ENCODE data around the gene MTHFD2L. TPM values are rescaled to one million over a fixed set of nuclear protein-coding genes. Genes with fewer than 3 reads are reported as not detected.

Gene MTHFD2L
- total and polyA plus RNA-seq, 11 donors = 6.8 to 16.4 (median 11.6) TPM

DNA sequence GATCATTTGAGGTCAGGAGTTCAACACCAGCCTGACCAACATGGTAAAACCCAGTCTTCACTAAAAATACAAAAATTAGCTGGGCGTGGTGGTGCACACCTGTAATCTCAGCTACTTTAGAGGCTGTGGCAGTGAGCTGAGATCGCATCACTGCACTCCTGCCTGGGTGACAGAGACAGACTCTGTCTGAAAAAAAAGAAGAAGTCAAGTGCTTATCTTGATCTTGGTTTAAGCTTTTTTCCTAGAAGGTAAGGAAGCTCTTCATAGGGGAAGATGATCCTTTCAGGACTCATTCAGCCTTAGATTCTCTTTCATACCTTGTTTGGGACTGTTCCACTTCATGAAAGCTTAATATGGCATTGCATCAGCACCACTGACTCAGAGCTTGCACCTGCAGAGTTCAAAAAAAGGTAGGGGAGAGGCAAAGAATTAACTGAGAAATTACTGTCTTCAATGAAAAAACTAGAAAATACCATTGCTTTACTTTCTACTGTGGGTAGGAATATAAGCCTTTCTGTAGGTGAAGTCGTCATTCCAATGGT lies 79.6 kb downstream of the MTHFD2L start:
- DNase-seq (no peak), ATAC-seq (no peak)
- intact Hi-C loops (cut with DNase I) = loop anchor here in 1 of 10 donors (10.0 kb wide), 1 partner anchor 67 kb away; the partner anchor contains the start of gene EPGN
- H3K4me3 ChIP-seq = no peak overlapping the region
- no peaks in the 10 kb centered on the region for H3K4me1 ChIP-seq
- H3K36me3 ChIP-seq = no peaks in the 10 kb centered on the region
- TF ChIP-seq POLR2A (IDR thresholded peaks at IDR 0.05) = no peak
- TF ChIP-seq, protein P1, sequence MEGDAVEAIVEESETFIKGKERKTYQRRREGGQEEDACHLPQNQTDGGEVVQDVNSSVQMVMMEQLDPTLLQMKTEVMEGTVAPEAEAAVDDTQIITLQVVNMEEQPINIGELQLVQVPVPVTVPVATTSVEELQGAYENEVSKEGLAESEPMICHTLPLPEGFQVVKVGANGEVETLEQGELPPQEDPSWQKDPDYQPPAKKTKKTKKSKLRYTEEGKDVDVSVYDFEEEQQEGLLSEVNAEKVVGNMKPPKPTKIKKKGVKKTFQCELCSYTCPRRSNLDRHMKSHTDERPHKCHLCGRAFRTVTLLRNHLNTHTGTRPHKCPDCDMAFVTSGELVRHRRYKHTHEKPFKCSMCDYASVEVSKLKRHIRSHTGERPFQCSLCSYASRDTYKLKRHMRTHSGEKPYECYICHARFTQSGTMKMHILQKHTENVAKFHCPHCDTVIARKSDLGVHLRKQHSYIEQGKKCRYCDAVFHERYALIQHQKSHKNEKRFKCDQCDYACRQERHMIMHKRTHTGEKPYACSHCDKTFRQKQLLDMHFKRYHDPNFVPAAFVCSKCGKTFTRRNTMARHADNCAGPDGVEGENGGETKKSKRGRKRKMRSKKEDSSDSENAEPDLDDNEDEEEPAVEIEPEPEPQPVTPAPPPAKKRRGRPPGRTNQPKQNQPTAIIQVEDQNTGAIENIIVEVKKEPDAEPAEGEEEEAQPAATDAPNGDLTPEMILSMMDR (IDR thresholded peaks at IDR 0.05) = no peak
- H3K9me3 ChIP-seq = no peaks in the 10 kb centered on the region
- H3K27me3 ChIP-seq = no peaks in the 10 kb centered on the region
- no peak overlapping the region for H3K27ac ChIP-seq
- WGBS, 4 donors = 80 to 98% (median 83%) methylated on average over 3 of the region's 3 CpGs

DNA sequence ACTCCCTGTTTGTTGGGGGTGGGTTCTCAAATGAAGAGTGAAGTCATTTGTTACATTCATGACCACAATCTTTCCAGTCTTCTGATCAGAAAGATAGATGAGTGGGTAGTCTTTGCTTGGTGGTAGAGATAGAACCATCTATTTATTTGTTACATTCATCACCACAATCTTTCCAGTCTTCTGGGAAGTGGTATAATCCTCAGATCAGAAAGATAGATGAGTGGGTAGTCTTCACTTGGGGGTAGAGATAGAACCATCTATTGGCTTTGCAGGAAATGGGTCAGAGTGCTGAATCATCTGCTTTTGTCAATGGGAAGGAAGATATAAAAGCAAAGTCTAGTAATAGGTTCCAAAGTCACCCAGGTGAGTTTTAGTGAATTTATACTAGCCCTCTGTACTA lies 86.1 kb downstream of the MTHFD2L start:
- intact Hi-C loops (cut with DNase I) = no loop called here

DNA sequence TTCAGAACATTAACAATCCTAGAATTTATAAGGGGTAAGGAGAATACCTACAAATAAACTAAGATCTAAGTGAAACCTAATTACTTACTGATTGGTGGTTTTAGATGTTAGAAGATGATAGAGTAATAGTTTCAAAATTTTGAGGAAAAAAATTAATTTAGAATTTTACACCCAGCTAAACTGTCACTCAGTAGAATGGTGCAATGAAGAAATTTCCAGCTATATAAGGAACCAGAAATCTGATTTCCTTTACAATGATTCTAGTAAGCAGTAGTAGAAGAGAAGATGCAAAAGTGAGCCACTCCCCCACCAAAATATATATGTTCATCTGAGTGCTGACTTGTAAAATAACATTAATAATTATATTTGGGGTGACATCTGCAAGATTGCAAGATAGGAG lies 95.0 kb downstream of the MTHFD2L start:
- Histone ChIP-seq H3K36me3 (no peaks in the 10 kb centered on the region), H3K4me1 (no peaks in the 10 kb centered on the region), H3K9me3 (peaks cover 0 to 27% (median 12%) of the 10 kb centered on the region in 12 donors), H3K27ac (no peak overlapping the region), H3K4me3 (no peak overlapping the region), H3K27me3 (no peaks in the 10 kb centered on the region)
- DNase-seq (no peak), ATAC-seq (no peak)
- intact Hi-C loops (cut with DNase I) = no loop called here
- no peak for TF ChIP-seq POLR2A (IDR thresholded peaks at IDR 0.05)
- TF ChIP-seq, protein P1 (IDR thresholded peaks at IDR 0.05) = no peak

More for the DNA sequence above, 86.1 kb downstream of the MTHFD2L start:
- H3K27me3 ChIP-seq = no peaks in the 10 kb centered on the region
- no peak overlapping the region for H3K4me3 ChIP-seq
- H3K27ac ChIP-seq = no peak overlapping the region
- DNase-seq (no peak), ATAC-seq (no peak)
- H3K9me3 ChIP-seq = peaks cover 0 to 7% (median 0%) of the 10 kb centered on the region in 12 donors
- H3K36me3 ChIP-seq = no peaks in the 10 kb centered on the region
- H3K4me1 ChIP-seq = no peaks in the 10 kb centered on the region
- TF ChIP-seq POLR2A (IDR thresholded peaks at IDR 0.05) = no peak
- TF ChIP-seq, protein P1 (IDR thresholded peaks at IDR 0.05) = no peak

DNA sequence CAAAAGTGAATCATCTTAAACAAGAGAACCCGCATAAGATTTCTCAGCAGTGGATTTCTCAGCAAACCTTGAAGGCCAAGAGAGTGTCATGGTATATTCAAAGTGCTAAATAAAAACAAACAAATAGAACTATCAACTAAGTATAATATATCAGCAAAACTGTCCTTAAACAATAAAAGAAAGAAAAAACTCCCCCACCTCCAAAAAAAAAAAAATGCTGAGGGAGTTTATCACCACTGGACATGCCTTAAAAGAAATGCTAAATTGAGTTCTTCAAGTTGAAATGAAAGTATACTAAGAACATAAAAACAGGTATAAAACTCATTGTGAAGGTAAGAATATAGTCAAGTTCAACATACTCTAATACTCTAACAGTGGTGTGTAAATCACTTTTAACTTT lies 96.5 kb downstream of the MTHFD2L start:
- WGBS, 4 donors = 95 to 98% (median 98%) methylated on average over 1 of the region's 1 CpG
- intact Hi-C loops (cut with DNase I) = no loop called here
- no peaks in the 10 kb centered on the region for H3K27me3 ChIP-seq
- ATAC-seq (no peak), DNase-seq (no peak)
- no peaks in the 10 kb centered on the region for H3K36me3 ChIP-seq
- H3K9me3 ChIP-seq = peaks cover 0 to 27% (median 12%) of the 10 kb centered on the region in 12 donors
- H3K4me1 ChIP-seq = peaks cover 0 to 8% (median 0%) of the 10 kb centered on the region in 12 donors
- TF ChIP-seq, protein P1 (IDR thresholded peaks at IDR 0.05) = no peak
- no peak for TF ChIP-seq POLR2A (IDR thresholded peaks at IDR 0.05)
- no peak overlapping the region for H3K4me3 ChIP-seq
- H3K27ac ChIP-seq = no peak overlapping the region
